Stomach (tissue), 4 donors: ENCODE data around the gene TMA7B.

Experiments
- EP300 ChIP-seq: sonication (generic); formaldehyde crosslinking; IDR thresholded peaks from one replicate; pipeline ENCODE4 v1.6.1; 2017; ENCODE audit warnings: antibody characterized with exemption
- POLR2A ChIP-seq, 4 donors: fragments of 450-650 bp; IDR thresholded peaks; one replicate each; pipeline ENCODE4 v1.6.1; 2016; ENCODE audit warnings: antibody characterized with exemption in 4 of 4, control low read depth in 2 of 4, mild to moderate bottlenecking in 1 of 4, moderate library complexity in 1 of 4
- TF ChIP-seq, protein P1 (sequence below), 7 experiments: fragments of 450-650 bp in 4 of 7; fragments of 200-600 bp in 3 of 7; sonication (generic) in 3 of 7; IDR thresholded peaks; one replicate each; pipeline ENCODE4 v1.5.1; 2016 to 2019; ENCODE audit warnings: antibody characterized with exemption in 7 of 7, control low read depth in 2 of 7, mild to moderate bottlenecking in 1 of 7

- TF ChIP-seq, protein P1, sequence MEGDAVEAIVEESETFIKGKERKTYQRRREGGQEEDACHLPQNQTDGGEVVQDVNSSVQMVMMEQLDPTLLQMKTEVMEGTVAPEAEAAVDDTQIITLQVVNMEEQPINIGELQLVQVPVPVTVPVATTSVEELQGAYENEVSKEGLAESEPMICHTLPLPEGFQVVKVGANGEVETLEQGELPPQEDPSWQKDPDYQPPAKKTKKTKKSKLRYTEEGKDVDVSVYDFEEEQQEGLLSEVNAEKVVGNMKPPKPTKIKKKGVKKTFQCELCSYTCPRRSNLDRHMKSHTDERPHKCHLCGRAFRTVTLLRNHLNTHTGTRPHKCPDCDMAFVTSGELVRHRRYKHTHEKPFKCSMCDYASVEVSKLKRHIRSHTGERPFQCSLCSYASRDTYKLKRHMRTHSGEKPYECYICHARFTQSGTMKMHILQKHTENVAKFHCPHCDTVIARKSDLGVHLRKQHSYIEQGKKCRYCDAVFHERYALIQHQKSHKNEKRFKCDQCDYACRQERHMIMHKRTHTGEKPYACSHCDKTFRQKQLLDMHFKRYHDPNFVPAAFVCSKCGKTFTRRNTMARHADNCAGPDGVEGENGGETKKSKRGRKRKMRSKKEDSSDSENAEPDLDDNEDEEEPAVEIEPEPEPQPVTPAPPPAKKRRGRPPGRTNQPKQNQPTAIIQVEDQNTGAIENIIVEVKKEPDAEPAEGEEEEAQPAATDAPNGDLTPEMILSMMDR (IDR thresholded peaks at IDR 0.05) = no peak
- TF ChIP-seq EP300 = no peak
- no peak for TF ChIP-seq POLR2A (IDR thresholded peaks at IDR 0.05)
These were observed 37.2 kb downstream of the TMA7B start for GRCh38 chr22:39997421-39997820.
